ENCODE data around the gene POLD4. TPM values are rescaled to one million over a fixed set of nuclear protein-coding genes. Genes with fewer than 3 reads are reported as not detected.

The POLD4 gene
- total and polyA plus RNA-seq, 7 donors: 31.8 to 89.8 (median 72.6) TPM

DNA sequence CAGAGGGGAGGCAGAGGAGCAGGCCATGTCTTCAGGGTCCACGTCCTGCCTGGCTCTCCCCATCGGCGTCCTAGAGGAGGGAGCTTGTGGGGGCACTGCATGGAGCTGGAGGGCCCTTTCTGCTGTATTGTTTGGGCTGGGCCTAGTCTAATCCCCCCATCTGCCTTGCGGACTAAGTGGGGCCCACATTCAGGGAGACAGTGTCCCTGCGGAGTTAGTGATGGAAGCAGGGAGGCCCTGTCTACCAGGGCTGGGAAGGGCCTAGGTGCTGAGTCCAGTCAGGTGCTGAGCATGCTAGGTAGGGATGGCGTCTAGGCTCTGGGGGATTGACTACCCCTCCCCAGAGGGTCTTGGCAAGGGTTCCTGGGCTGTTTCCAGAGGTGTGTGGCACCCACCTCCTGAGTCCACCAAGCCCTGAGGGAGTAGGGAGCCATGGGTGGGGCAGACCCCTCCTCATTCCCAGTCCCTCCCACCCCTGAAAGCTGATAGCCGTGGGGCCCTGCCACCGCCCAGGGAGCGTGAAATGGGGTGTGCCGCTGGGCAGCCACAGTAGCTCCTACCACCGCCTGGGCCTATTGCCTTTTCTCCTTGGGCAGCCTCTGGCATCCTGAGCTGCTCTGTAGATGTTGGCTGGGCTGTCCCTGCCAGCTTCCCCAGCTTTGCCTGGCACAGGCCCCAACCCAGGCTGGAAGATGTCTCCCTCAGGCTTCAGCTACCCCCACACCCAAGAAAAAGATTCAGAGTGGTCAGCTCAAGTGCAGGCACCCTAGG, 1.9 kb upstream of the POLD4 start:
- TF ChIP-seq, protein P1, sequence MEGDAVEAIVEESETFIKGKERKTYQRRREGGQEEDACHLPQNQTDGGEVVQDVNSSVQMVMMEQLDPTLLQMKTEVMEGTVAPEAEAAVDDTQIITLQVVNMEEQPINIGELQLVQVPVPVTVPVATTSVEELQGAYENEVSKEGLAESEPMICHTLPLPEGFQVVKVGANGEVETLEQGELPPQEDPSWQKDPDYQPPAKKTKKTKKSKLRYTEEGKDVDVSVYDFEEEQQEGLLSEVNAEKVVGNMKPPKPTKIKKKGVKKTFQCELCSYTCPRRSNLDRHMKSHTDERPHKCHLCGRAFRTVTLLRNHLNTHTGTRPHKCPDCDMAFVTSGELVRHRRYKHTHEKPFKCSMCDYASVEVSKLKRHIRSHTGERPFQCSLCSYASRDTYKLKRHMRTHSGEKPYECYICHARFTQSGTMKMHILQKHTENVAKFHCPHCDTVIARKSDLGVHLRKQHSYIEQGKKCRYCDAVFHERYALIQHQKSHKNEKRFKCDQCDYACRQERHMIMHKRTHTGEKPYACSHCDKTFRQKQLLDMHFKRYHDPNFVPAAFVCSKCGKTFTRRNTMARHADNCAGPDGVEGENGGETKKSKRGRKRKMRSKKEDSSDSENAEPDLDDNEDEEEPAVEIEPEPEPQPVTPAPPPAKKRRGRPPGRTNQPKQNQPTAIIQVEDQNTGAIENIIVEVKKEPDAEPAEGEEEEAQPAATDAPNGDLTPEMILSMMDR (IDR thresholded peaks at IDR 0.05): no peak
- Histone ChIP-seq H3K9me3 (no peaks in the 10 kb centered on the region), H3K4me3 (peak overlapping the region; percentile 81), H3K36me3 (ENCODE audit: insufficient read depth in 1 of 2, low read depth in 1 of 2) (no peaks in the 10 kb centered on the region), H3K27ac (peak overlapping the region; percentile 99), H3K27me3 (ENCODE audit: insufficient read depth in 3 of 3, low read length in 2 of 3) (no peaks in the 10 kb centered on the region), H3K4me1 (peaks cover 56% of the 10 kb centered on the region)
- 62 to 78% (median 68%) methylated on average over 5 to 11 of the region's 11 CpGs for WGBS, 3 donors
- DNase-seq: peak in 1 of 2 donors; percentile 54
- intact Hi-C loops (cut with DNase I): no loop called here
- ATAC-seq: no peak

DNA sequence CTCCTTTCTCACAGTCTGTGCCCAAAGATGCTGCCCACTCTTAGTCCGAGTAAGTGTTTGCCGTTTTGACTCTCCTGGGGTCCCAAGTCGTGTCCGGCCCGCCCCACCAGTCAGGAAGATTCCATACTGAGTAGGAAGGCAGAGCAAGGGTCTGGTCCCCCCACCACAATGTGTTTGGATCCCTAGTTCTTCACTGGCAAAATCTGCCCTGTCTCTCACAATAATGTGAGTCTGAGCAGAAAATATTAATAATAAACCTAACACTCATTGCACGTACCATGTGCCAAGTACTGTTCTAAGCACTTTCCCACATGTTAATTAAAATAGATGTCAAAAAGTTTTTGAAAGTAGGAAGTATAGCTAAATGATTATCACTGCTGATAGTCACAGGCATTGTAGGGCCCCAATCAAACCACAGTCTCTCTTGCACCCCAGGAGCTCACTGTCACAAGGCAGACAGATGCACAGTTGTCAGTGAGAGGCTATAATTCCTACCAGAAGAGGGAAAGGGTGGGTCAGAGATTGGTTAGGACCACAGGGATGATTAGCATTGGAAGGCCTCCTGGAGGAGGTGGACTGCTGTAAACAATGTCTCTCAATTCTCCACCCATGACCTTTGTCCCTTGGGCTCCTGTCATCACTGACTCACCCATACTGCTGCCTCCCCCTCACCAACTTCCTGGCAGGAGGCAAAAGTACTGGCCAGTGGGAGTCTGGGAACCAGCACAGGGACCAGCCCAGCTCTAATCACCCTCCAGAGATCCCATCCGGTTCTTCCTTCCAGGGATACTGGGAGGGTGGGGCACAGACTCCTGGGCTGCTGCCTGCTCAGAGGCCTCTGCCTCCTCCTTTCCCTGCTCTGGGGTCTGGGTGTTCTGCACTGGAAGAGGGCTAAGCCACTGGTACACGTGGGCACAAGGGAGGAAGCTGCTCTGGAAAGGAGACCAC, 1.0 kb upstream of the POLD4 start:
- Histone ChIP-seq H3K4me1 (peaks cover 57% of the 10 kb centered on the region), H3K36me3 (ENCODE audit: insufficient read depth in 1 of 2, low read depth in 1 of 2) (no peaks in the 10 kb centered on the region), H3K9me3 (no peaks in the 10 kb centered on the region), H3K27ac (peak overlapping the region; percentile 99), H3K27me3 (ENCODE audit: insufficient read depth in 3 of 3, low read length in 2 of 3) (no peaks in the 10 kb centered on the region), H3K4me3 (peak overlapping the region; percentile 81)
- ATAC-seq: peak in 3 of 4 donors; percentile 2 to 34 (median 26)
- peak; percentile 78 to 82 for DNase-seq
- TF ChIP-seq, protein P1 (IDR thresholded peaks at IDR 0.05): no peak
- 12 to 14% (median 13%) methylated on average over 7 to 8 of the region's 8 CpGs for WGBS, 3 donors
- intact Hi-C loops (cut with DNase I): no loop called here

DNA sequence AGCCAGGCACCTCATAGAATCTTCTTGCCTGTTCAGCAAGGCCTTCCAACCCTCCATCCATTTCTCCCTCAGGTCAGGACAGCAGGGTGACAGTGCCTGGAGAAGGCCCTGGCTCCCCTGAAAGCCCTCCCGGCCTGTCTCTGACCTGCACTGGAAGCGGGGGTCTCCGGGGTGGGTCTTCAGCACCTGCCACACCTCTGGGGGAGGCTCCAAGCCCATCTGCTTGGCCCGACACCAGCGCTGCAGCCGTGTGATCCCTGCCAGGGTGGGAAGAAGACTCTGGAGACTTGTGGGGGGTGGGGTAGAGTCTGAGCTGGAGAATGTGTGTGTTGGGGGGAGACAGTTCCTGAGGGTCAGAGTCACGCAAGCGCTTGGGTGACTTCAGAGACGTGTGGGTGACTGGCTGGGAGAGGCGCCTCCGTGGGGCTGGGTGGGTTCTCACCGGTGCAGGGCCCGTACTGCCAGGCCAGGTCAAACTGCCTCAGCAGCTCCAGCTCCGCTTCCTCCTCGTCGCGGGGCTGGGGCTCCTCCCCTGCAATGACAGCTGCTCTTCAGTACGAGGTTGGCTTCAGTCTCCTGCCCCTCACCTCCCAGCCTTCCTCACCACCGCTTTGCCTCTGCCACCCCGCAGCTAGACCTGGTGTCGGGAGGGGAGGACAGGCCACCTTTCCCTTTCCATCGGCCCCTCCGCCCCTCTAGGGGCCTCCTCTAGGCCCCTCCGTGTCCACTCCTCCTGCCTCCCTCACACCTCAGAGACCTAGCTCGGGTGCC, 615 bp downstream of the POLD4 start:
- DNase-seq (no peak), ATAC-seq (peak; percentile 21 to 50 (median 40))
- intact Hi-C loops (cut with DNase I): no loop called here
- H3K27me3 ChIP-seq (ENCODE audit: insufficient read depth in 3 of 3, low read length in 2 of 3): no peaks in the 10 kb centered on the region
- H3K36me3 ChIP-seq (ENCODE audit: insufficient read depth in 1 of 2, low read depth in 1 of 2): no peaks in the 10 kb centered on the region
- H3K9me3 ChIP-seq: no peaks in the 10 kb centered on the region
- peaks cover 54% of the 10 kb centered on the region for H3K4me1 ChIP-seq
- TF ChIP-seq, protein P1 (IDR thresholded peaks at IDR 0.05): no peak
- peak overlapping the region; percentile 99 for H3K27ac ChIP-seq
- 5 to 6% (median 5%) methylated on average over 22 to 25 of the region's 25 CpGs for WGBS, 3 donors
- peak overlapping the region; percentile 81 for H3K4me3 ChIP-seq

DNA sequence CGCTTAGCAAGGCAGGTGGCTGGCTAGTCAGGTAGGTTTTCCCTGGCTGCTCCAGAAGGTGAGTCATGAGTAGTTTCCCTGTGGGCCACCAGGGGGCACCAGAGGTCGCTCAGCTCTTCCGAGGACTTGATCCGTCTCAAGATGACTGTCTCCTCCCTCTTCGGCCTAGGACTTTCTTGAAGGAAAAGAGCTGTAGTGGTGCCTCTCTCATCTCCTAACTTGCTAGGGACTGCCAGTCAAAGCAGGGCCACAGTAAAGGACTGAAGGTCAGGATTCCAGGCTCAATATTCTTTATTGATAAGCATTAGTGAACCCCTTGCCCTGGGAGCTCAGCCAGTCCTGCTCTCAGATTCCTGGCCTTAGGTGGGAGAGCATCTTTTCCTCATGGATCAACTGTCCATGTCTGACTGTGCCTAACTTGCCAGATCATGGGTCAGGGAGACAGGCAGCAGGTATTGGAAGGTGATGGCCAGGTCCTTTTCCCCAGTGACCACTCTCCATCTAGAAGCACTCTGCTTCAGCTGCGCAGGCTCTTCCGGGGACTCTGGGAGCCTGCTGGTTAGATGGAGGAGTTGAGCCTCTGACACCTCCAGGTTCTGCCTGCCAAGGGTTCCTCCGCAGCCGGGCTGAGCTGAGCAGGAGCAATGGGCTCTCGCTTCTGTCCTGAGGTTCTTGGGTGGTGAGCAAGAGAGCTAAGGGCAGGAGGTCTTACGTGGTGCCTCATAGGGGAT, 1.9 kb downstream of the POLD4 start:
- TF ChIP-seq, protein P1 (IDR thresholded peaks at IDR 0.05): peak; percentile 94
- Histone ChIP-seq H3K27me3 (ENCODE audit: insufficient read depth in 3 of 3, low read length in 2 of 3) (no peaks in the 10 kb centered on the region), H3K4me1 (peaks cover 47% of the 10 kb centered on the region), H3K27ac (peak overlapping the region; percentile 99), H3K9me3 (no peaks in the 10 kb centered on the region), H3K4me3 (peak overlapping the region; percentile 81), H3K36me3 (ENCODE audit: insufficient read depth in 1 of 2, low read depth in 1 of 2) (no peaks in the 10 kb centered on the region)
- DNase-seq (peak; percentile 62 to 80), ATAC-seq (peak in 3 of 4 donors; percentile 44 to 49 (median 49))
- intact Hi-C loops (cut with DNase I): no loop called here
- WGBS, 3 donors: 49 to 54% (median 50%) methylated on average over 11 of the region's 11 CpGs
